ENCODE measurements around the gene TTLL11.

GRCh38 chr9:121841771-121842611 lies 251.1 kb downstream of the TTLL11 start:
- TF ChIP-seq CTCF (IDR thresholded peaks at IDR 0.05) (no peak), POLR2A (IDR thresholded peaks at IDR 0.05) (no peak)

Data from prostate gland (tissue), 2 donors.